ENCODE data around the gene NDST3. TPM values are rescaled to one million over a fixed set of nuclear protein-coding genes. Genes with fewer than 3 reads are reported as not detected.

The NDST3 gene
- polyA plus RNA-seq, 1 of the 3 experiments (the other 2 are of a cell fraction), result 1.2 TPM

DNA sequence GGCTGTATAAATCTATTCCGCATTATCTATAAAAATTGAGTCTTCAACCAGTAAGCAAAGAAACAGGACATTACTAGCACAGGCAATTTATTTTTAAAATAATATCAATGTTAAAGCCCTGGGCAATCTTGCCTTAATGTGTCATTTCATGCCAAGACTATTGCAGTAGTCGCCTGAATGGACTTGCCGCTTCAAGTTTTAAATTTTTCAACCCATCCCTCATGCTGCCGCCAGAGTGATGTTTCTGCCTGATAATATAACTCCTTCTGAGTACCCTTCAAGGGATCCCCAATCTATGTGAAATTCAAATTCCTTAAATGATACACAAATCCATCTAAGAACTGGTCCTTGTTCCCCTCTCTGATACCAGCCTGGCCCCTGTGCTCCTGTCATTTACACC, 251.6 kb downstream of the NDST3 start (continued):
- TF ChIP-seq, protein P1, sequence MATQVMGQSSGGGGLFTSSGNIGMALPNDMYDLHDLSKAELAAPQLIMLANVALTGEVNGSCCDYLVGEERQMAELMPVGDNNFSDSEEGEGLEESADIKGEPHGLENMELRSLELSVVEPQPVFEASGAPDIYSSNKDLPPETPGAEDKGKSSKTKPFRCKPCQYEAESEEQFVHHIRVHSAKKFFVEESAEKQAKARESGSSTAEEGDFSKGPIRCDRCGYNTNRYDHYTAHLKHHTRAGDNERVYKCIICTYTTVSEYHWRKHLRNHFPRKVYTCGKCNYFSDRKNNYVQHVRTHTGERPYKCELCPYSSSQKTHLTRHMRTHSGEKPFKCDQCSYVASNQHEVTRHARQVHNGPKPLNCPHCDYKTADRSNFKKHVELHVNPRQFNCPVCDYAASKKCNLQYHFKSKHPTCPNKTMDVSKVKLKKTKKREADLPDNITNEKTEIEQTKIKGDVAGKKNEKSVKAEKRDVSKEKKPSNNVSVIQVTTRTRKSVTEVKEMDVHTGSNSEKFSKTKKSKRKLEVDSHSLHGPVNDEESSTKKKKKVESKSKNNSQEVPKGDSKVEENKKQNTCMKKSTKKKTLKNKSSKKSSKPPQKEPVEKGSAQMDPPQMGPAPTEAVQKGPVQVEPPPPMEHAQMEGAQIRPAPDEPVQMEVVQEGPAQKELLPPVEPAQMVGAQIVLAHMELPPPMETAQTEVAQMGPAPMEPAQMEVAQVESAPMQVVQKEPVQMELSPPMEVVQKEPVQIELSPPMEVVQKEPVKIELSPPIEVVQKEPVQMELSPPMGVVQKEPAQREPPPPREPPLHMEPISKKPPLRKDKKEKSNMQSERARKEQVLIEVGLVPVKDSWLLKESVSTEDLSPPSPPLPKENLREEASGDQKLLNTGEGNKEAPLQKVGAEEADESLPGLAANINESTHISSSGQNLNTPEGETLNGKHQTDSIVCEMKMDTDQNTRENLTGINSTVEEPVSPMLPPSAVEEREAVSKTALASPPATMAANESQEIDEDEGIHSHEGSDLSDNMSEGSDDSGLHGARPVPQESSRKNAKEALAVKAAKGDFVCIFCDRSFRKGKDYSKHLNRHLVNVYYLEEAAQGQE (IDR thresholded peaks at IDR 0.05; ENCODE audit: low read depth, low read length), result no peak

- H2AFZ ChIP-seq (ENCODE audit: low read depth), result no peak overlapping the region
- no peak overlapping the region for H3K9ac ChIP-seq
- H4K20me1 ChIP-seq (ENCODE audit: insufficient read depth), result peaks cover 2% of the 10 kb centered on the region; the same call in 1 of the 2 replicates
- H3F3A ChIP-seq (replicated peaks; ENCODE audit: insufficient read depth), result peaks cover 61% of the 10 kb centered on the region
- H3K36me3 ChIP-seq (replicated peaks in 1 of 2; ENCODE audit: control insufficient read depth in 1 of 2, insufficient read depth in 2 of 2, low read length in 1 of 2), result peaks cover 7 to 14% of the 10 kb centered on the region in 2 experiments
- ChIA-PET CTCF (interaction anchor here (6.7 kb wide), 1 partner anchor 66 kb away, joined by 69 read pairs; the partner anchor contains the start of gene PRSS12), POLR2A (no interaction called here)
- DNase-seq, result no peak
- H3K9me3 ChIP-seq, result no peaks in the 10 kb centered on the region
- H3K27me3 ChIP-seq (ENCODE audit: insufficient read depth), result no peaks in the 10 kb centered on the region
- no peaks in the 10 kb centered on the region for H3K9me2 ChIP-seq
- H3K27ac ChIP-seq (ENCODE audit: low read depth in 2 of 2, low read length in 1 of 2), result no peak overlapping the region
- H3K4me1 ChIP-seq (ENCODE audit: control insufficient read depth in 1 of 2, insufficient read depth in 2 of 2, low read depth in 1 of 2, low read length in 1 of 2), result peaks cover 4 to 44% of the 10 kb centered on the region in 2 experiments
- 97% methylated on average over 3 of the region's 3 CpGs for WGBS (ENCODE audit: low lambda C conversion rate)
- H3K4me3 ChIP-seq (ENCODE audit: low read depth in 2 of 2, low read length in 1 of 2), result no peak overlapping the region
- H3K79me2 ChIP-seq (ENCODE audit: insufficient read depth), result no peaks in the 10 kb centered on the region; the same call in none of the 2 replicates
- no peak for TF ChIP-seq FOXJ3 (CRISPR knock-in tag; IDR thresholded peaks at IDR 0.05)
- TF ChIP-seq MAX (IDR thresholded peaks at IDR 0.05; ENCODE audit: low read depth), result no peak
- no peak for TF ChIP-seq EZH2phosphoT487 (IDR thresholded peaks at IDR 0.05; ENCODE audit: borderline replicate concordance, low read depth)
- TF ChIP-seq RXRA (IDR thresholded peaks at IDR 0.05; ENCODE audit: borderline replicate concordance, low read depth), result no peak
- H3K4me2 ChIP-seq, result no peak overlapping the region
Observed at GRCh38 chr4:118286685-118287084, 252.4 kb downstream of the NDST3 start.

DNA sequence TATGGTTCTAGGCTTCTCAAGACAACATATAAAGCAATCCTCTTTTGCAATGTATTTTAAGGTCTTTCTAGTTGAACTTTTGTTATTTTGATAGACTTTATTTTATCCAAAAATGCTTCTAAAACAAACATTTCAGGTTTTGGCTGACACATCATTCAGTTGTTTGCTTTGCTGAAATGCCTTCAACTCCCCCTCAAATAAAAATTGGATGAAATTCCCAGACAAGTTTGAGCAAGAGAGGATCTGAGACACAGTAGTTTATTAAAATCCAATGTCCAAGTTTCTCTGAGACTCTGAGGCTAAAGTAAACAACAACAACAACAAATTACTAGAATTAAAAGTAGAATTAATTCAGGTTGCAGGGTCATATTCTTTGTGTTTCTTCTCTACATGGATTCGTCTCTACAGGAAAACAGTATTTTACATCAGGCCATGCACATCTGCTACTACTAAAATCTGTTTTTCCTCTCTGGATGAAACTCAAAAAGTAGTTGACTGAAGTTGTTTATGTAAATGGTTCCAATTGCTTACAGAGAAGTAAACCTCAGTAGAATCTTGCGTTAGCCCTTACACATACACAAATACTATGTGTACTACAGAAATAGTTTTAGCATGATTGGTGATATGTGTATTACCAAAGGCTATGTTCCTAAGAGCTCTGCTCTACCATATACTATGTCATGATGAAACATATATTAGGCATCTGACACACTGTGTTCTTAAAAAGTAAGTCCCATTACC, 253.6 kb downstream of the NDST3 start:
- Histone ChIP-seq H3K4me3 (ENCODE audit: low read depth in 2 of 2, low read length in 1 of 2) (no peak overlapping the region), H3K4me1 (ENCODE audit: control insufficient read depth in 1 of 2, insufficient read depth in 2 of 2, low read depth in 1 of 2, low read length in 1 of 2) (peaks cover 0 to 38% of the 10 kb centered on the region in 2 experiments; a peak in 3 of 4 replicates), H3F3A (replicated peaks; ENCODE audit: insufficient read depth) (peaks cover 55% of the 10 kb centered on the region), H3K36me3 (replicated peaks in 1 of 2; ENCODE audit: control insufficient read depth in 1 of 2, insufficient read depth in 2 of 2, low read length in 1 of 2) (peaks cover 5 to 9% of the 10 kb centered on the region in 2 experiments), H3K9me3 (no peaks in the 10 kb centered on the region), H3K27ac (ENCODE audit: low read depth in 2 of 2, low read length in 1 of 2) (peak overlapping the region; percentile 86 to 87; a peak in 3 of 4 replicates), H2AFZ (ENCODE audit: low read depth) (no peak overlapping the region), H3K9ac (no peak overlapping the region), H3K79me2 (ENCODE audit: insufficient read depth) (no peaks in the 10 kb centered on the region; the same call in none of the 2 replicates), H3K9me2 (no peaks in the 10 kb centered on the region), H4K20me1 (ENCODE audit: insufficient read depth) (no peaks in the 10 kb centered on the region), H3K4me2 (no peak overlapping the region), H3K27me3 (ENCODE audit: insufficient read depth) (no peaks in the 10 kb centered on the region)
- TF ChIP-seq, protein P2, sequence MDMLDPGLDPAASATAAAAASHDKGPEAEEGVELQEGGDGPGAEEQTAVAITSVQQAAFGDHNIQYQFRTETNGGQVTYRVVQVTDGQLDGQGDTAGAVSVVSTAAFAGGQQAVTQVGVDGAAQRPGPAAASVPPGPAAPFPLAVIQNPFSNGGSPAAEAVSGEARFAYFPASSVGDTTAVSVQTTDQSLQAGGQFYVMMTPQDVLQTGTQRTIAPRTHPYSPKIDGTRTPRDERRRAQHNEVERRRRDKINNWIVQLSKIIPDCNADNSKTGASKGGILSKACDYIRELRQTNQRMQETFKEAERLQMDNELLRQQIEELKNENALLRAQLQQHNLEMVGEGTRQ (IDR thresholded peaks at IDR 0.05; ENCODE audit: borderline replicate concordance, low read depth, low read length), result no peak
- TF ChIP-seq CTCF (IDR thresholded peaks at IDR 0.05), result no peak
- no peak for TF ChIP-seq NFIC (IDR thresholded peaks at IDR 0.05; ENCODE audit: borderline replicate concordance)
- TF ChIP-seq TCF12 (IDR thresholded peaks at IDR 0.05), result no peak
- TF ChIP-seq NRF1 (IDR thresholded peaks at IDR 0.05; ENCODE audit: low read depth, low read length), result no peak
- 63% methylated on average over 2 of the region's 2 CpGs for WGBS (ENCODE audit: low lambda C conversion rate)
- DNase-seq, result no peak
- ChIA-PET CTCF (interaction anchor here (0.6 to 1.4 kb wide), 2 partner anchors 27 to 66 kb away, joined by 3 to 5 read pairs; no protein-coding TSS in a partner anchor), POLR2A (no interaction called here)

Measured in SK-N-SH (cell line).